ENCODE data around the gene CCNH. TPM values are rescaled to one million over a fixed set of nuclear protein-coding genes. Genes with fewer than 3 reads are reported as not detected.

Gene CCNH
- polyA plus RNA-seq, 3 donors = 25.2 to 89.3 (median 78.3) TPM

GRCh38 chr5:87382224-87382623 is 30.5 kb downstream of the CCNH start:
- 98 to 100% (median 99%) methylated on average over 1 of the region's 1 CpG for WGBS, 3 donors
- H3K27ac ChIP-seq (ENCODE audit: low read depth, low read length) = no peak overlapping the region

- H3K27ac ChIP-seq (ENCODE audit: low read depth, low read length) = no peak overlapping the region
- WGBS, 3 donors = 52 to 95% (median 91%) methylated on average over 2 of the region's 2 CpGs
Observed at GRCh38 chr5:87372705-87373104, 40.0 kb downstream of the CCNH start.

- no peak overlapping the region for H3K27ac ChIP-seq (ENCODE audit: low read depth, low read length)
Observed at GRCh38 chr5:87369431-87369830, 43.3 kb downstream of the CCNH start.

GRCh38 chr5:87368601-87369000 is 44.1 kb downstream of the CCNH start:
- WGBS, 3 donors = 90 to 96% (median 93%) methylated on average over 3 of the region's 3 CpGs
- H3K27ac ChIP-seq (ENCODE audit: low read depth, low read length) = no peak overlapping the region

- WGBS, 3 donors = 59 to 96% (median 80%) methylated on average over 2 of the region's 2 CpGs
- H3K27ac ChIP-seq (ENCODE audit: low read depth, low read length) = no peak overlapping the region
Observed at GRCh38 chr5:87367243-87367642, 45.5 kb downstream of the CCNH start.

- no peak overlapping the region for H3K27ac ChIP-seq (ENCODE audit: low read depth, low read length)
- 89 to 97% (median 93%) methylated on average over 1 of the region's 1 CpG for WGBS, 3 donors
Observed at GRCh38 chr5:87361536-87362213, 51.1 kb downstream of the CCNH start.

GRCh38 chr5:87361031-87361445 is 51.7 kb downstream of the CCNH start:
- 78 to 84% (median 83%) methylated on average over 2 of the region's 2 CpGs for WGBS, 3 donors
- H3K27ac ChIP-seq (ENCODE audit: low read depth, low read length) = no peak overlapping the region

GRCh38 chr5:87360132-87360531 is 52.6 kb downstream of the CCNH start:
- 88 to 99% (median 99%) methylated on average over 11 of the region's 11 CpGs for WGBS, 3 donors
- no peak overlapping the region for H3K27ac ChIP-seq (ENCODE audit: low read depth, low read length)

GRCh38 chr5:87359106-87359505 is 53.6 kb downstream of the CCNH start:
- no peak overlapping the region for H3K27ac ChIP-seq (ENCODE audit: low read depth, low read length)
- WGBS, 3 donors = 92 to 98% (median 93%) methylated on average over 2 of the region's 2 CpGs

- WGBS, 3 donors = 86 to 100% (median 99%) methylated on average over 1 of the region's 1 CpG
- no peak overlapping the region for H3K27ac ChIP-seq (ENCODE audit: low read depth, low read length)
Observed at GRCh38 chr5:87354496-87354895, 58.2 kb downstream of the CCNH start.

GRCh38 chr5:87347841-87348240 is 64.9 kb downstream of the CCNH start:
- no peak overlapping the region for H3K27ac ChIP-seq (ENCODE audit: low read depth, low read length)

- no peak overlapping the region for H3K27ac ChIP-seq (ENCODE audit: low read depth, low read length)
- 86 to 96% (median 93%) methylated on average over 1 of the region's 1 CpG for WGBS, 3 donors
Observed at GRCh38 chr5:87347272-87347671, 65.5 kb downstream of the CCNH start.

Other genes with a start within 250 kb of the CCNH start
- 10 to 100 TPM in 2 of 3 donors, 1 to 10 TPM in 1; 8.2 to 19.2 (median 13.4) TPM for gene RASA1, start 145.0 kb downstream of the CCNH start, polyA plus RNA-seq

Measured in adipose tissue (tissue), 3 donors.